SU-DHL-6 (cell line): ENCODE measurements around the gene ANKRD44.

ENCODE experiments used
- H2AFZ ChIP-seq: fragments of 200-600 bp; sonication (generic); 2 replicates; pipeline ENCODE4 v1.6.1; 2014; ENCODE audit warnings: low read depth, mild to moderate bottlenecking, moderate library complexity, mixed read lengths, antibody characterized with exemption, low read length; ENCODE audit not compliant: severe bottlenecking
- H3F3A ChIP-seq: fragments of 200-600 bp; shearing (Covaris generic); 2 replicates; pipeline ENCODE4 v1.6.0; 2016; ENCODE audit warnings: antibody characterized with exemption, mild to moderate bottlenecking; ENCODE audit not compliant: insufficient read depth
- H3K27ac ChIP-seq: fragments of 200-600 bp; sonication (generic); 2 replicates; pipeline ENCODE4 v1.5.1; 2016; ENCODE audit warnings: low read depth, mild to moderate bottlenecking, low read length, moderate library complexity, mixed read lengths
- H3K27me3 ChIP-seq: fragments of 200-600 bp; sonication (generic), shearing (Covaris generic); 2 replicates; pipeline ENCODE4 v1.6.0; 2014; ENCODE audit warnings: mild to moderate bottlenecking, low read length
- H3K36me3 ChIP-seq: fragments of 200-600 bp; sonication (generic); 2 replicates; pipeline ENCODE4 v1.6.1; 2014; ENCODE audit warnings: mild to moderate bottlenecking, low read length, mixed read lengths
- H3K4me2 ChIP-seq: fragments of 300-600, 200-600 bp; shearing (Covaris generic), sonication (generic); 2 replicates; pipeline ENCODE4 v1.6.0; 2014; ENCODE audit warnings: low read length, low read depth, mild to moderate bottlenecking; ENCODE audit not compliant: poor library complexity, severe bottlenecking
- H3K4me3 ChIP-seq: fragments of 200-600 bp; sonication (generic); 2 replicates; pipeline ENCODE4 v1.5.1; 2014; ENCODE audit warnings: antibody characterized with exemption, low read length, mild to moderate bottlenecking, mixed read lengths; ENCODE audit not compliant: insufficient read depth, poor library complexity, severe bottlenecking
- H3K79me2 ChIP-seq: fragments of 200-600 bp; sonication (generic); 2 replicates; pipeline ENCODE4 v1.6.1; 2014; ENCODE audit warnings: mild to moderate bottlenecking, low read length, moderate library complexity; ENCODE audit not compliant: insufficient read depth
- H3K9ac ChIP-seq: fragments of 200-600 bp; sonication (generic); 2 replicates; pipeline ENCODE4 v1.7.0; 2014; ENCODE audit warnings: mild to moderate bottlenecking, low read length
- H3K9me2 ChIP-seq: fragments of 200-600 bp; sonication (generic); replicated peaks from 2 replicates; pipeline ENCODE4 v1.6.1; 2014; ENCODE audit warnings: low read length; ENCODE audit not compliant: insufficient read depth
- H3K9me3 ChIP-seq: fragments of 200-600 bp; sonication (generic); 2 replicates; pipeline ENCODE4 v1.6.1; 2014; ENCODE audit warnings: low read length, mixed read lengths; ENCODE audit not compliant: insufficient read depth
- H4K20me1 ChIP-seq: fragments of 200-600 bp; sonication (generic); 2 replicates; pipeline ENCODE4 v1.6.1; 2014; ENCODE audit warnings: low read depth, mild to moderate bottlenecking, antibody characterized with exemption, low read length, moderate library complexity, mixed read lengths
- EZH2phosphoT487 ChIP-seq: fragments of 200-600 bp; sonication (generic), shearing (Covaris generic); conservative IDR thresholded peaks from 2 replicates; pipeline ENCODE4 v1.6.1; 2018; ENCODE audit warnings: mild to moderate bottlenecking, antibody characterized with exemption, low read length, moderate library complexity, mixed read lengths
- TF ChIP-seq, protein P1 (sequence below): fragments of 200-600 bp; sonication (generic); IDR thresholded peaks from one replicate; pipeline ENCODE4 v1.5.1; 2017; ENCODE audit warnings: antibody characterized with exemption, mild to moderate bottlenecking, low read length, moderate library complexity; ENCODE audit not compliant: insufficient read depth, poor library complexity, severe bottlenecking

Gene ANKRD44

DNA sequence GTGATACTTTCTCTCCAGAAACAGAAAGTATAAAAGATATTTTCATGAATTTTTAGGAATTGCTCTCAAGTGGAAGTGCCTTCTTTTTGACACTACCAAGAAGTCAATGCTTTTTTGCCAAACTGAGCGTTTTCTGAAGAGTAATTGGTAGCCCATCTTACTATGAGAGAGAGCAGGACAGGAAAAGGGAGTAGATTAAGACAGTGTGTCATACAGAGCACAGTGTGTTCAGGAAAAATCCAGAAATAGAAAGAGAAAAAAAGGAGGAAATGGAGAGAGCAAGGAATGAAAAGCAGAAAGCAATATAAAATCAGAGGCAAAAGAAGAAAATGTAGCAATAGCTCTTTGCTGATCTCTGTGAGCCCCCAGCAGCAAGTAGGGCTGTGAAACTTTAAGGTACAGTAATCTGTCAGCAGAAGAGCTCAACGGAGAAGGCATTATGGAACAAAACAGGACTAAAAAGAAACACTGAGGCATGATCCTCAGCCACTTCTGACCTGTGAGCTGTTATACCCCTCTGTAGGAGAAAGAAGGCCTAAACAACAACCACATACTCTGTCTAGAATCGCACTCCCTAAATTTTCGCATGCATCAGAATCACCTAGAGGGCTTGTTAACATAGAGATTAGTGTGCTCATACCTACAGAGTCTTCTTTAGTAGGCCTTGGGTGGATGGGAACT, 369.0 kb downstream of the ANKRD44 start:
- Histone ChIP-seq H4K20me1 (no peaks in the 10 kb centered on the region), H3K9me2 (no peaks in the 10 kb centered on the region), H3F3A (no peaks in the 10 kb centered on the region), H2AFZ (no peak overlapping the region), H3K4me3 (no peak overlapping the region), H3K79me2 (no peaks in the 10 kb centered on the region), H3K9me3 (no peaks in the 10 kb centered on the region), H3K27me3 (no peaks in the 10 kb centered on the region), H3K27ac (no peak overlapping the region), H3K4me2 (no peak overlapping the region), H3K36me3 (no peaks in the 10 kb centered on the region), H3K9ac (no peak overlapping the region)
- TF ChIP-seq, protein P1, sequence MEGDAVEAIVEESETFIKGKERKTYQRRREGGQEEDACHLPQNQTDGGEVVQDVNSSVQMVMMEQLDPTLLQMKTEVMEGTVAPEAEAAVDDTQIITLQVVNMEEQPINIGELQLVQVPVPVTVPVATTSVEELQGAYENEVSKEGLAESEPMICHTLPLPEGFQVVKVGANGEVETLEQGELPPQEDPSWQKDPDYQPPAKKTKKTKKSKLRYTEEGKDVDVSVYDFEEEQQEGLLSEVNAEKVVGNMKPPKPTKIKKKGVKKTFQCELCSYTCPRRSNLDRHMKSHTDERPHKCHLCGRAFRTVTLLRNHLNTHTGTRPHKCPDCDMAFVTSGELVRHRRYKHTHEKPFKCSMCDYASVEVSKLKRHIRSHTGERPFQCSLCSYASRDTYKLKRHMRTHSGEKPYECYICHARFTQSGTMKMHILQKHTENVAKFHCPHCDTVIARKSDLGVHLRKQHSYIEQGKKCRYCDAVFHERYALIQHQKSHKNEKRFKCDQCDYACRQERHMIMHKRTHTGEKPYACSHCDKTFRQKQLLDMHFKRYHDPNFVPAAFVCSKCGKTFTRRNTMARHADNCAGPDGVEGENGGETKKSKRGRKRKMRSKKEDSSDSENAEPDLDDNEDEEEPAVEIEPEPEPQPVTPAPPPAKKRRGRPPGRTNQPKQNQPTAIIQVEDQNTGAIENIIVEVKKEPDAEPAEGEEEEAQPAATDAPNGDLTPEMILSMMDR: no peak
- no peak for TF ChIP-seq EZH2phosphoT487

DNA sequence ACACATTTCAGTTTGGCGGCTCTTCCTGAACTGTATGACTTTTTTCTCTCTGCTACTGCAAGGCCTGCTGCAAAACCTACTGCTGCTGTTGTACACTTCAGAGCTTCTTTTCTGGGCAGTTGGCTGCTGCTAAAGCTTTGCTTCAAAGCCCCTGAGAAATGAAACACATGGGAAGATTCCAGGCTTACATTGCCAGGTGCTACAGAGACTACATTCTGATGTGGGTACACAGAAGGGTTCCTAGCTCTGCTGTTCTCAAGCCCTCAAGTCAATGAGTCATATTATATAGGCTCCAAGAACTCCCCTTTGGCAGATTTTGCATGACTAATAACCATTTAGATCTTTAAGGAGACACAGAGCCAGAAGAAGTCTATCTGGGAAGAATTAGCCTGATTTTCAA, 371.2 kb downstream of the ANKRD44 start:
- Histone ChIP-seq H3K4me3 (no peak overlapping the region), H3K27ac (no peak overlapping the region), H3K9me2 (no peaks in the 10 kb centered on the region), H3K9me3 (no peaks in the 10 kb centered on the region), H3K36me3 (no peaks in the 10 kb centered on the region), H3K4me2 (no peak overlapping the region), H3F3A (no peaks in the 10 kb centered on the region), H3K9ac (no peak overlapping the region), H4K20me1 (no peaks in the 10 kb centered on the region), H3K79me2 (no peaks in the 10 kb centered on the region), H3K27me3 (no peaks in the 10 kb centered on the region), H2AFZ (no peak overlapping the region)
- no peak for TF ChIP-seq EZH2phosphoT487
- TF ChIP-seq, protein P1: no peak
